H54 (cell line): ENCODE results near the gene HIRA.

Source experiments
- DNase-seq: peaks from one replicate; pipeline ENCODE4 v3.0.0; 2011; ENCODE audit warnings: low spot score, mixed read lengths; ENCODE audit not compliant: insufficient read length
- FAIRE-seq: peaks from 3 replicates; lab custom pipeline; 2011; peaks lifted over from hg19 to GRCh38; lab: Jason Lieb, UNC
- POLR2A ChIP-seq: IDR thresholded peaks from 2 replicates; pipeline ENCODE4 v1.6.1; 2011; ENCODE audit warnings: low read depth, mild to moderate bottlenecking, low read length

HIRA gene

GRCh38 chr22:19290400-19291217 lies 140.9 kb downstream of the HIRA start:
- no peak for FAIRE-seq

GRCh38 chr22:19289475-19290161 lies 141.9 kb downstream of the HIRA start:
- DNase-seq (no peak), FAIRE-seq (peak; percentile 67)
- TF ChIP-seq POLR2A = no peak

More at GRCh38 chr22:19290400-19291217, 140.9 kb downstream of the HIRA start:
- DNase-seq = no peak
- TF ChIP-seq POLR2A = no peak

GRCh38 chr22:19287889-19288288 lies 143.6 kb downstream of the HIRA start:
- TF ChIP-seq POLR2A = no peak
- DNase-seq (no peak), FAIRE-seq (no peak)

- TF ChIP-seq POLR2A = no peak
- FAIRE-seq = no peak
- DNase-seq = no peak
These were observed 144.3 kb downstream of the HIRA start for GRCh38 chr22:19287076-19287707.

GRCh38 chr22:19285831-19286230 lies 145.7 kb downstream of the HIRA start:
- DNase-seq (no peak), FAIRE-seq (no peak)
- TF ChIP-seq POLR2A = no peak
